ENCODE results near the gene CITED4. TPM values are rescaled to one million over a fixed set of nuclear protein-coding genes. Genes with fewer than 3 reads are reported as not detected.

The CITED4 gene
- total RNA-seq, 2 donors from 2014 or later = 180 to 465 TPM

DNA sequence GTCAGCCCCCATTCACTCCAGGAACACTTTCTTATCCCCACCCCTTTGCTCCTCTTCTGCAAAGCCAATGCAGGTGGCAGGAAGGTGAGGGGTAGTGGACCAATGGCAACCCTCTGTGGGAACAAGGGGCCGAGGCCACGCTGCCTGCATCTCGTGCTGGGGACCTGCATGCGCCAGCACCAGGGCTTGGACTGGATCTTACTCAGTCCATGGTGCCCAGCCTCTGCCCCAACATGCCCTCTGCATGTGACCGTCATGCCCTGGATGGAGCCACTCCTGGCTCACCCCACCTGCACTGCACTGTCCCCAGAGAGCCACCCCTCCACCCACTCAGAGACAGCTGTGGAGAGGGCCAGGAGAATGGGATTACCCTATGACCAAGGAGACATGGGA lies 22.2 kb downstream of the CITED4 start:
- Histone ChIP-seq H3K9me3 (no peaks in the 10 kb centered on the region), H3K4me3 (no peak overlapping the region), H3K27ac (no peak overlapping the region), H3K4me1 (peaks cover 3% of the 10 kb centered on the region), H3K36me3 (replicated peaks in 1 of 2; ENCODE audit: insufficient read depth in 1 of 2, low read depth in 2 of 2) (no peaks in the 10 kb centered on the region), H3K27me3 (no peaks in the 10 kb centered on the region)
- DNase-seq = no peak
- no peak for TF ChIP-seq POLR2A (IDR thresholded peaks at IDR 0.05)
- intact Hi-C loops (cut with DNase I) = no loop called here
- ATAC-seq = no peak
- WGBS, 2 donors = 90 to 95% methylated on average over 3 to 5 of the region's 5 CpGs

DNA sequence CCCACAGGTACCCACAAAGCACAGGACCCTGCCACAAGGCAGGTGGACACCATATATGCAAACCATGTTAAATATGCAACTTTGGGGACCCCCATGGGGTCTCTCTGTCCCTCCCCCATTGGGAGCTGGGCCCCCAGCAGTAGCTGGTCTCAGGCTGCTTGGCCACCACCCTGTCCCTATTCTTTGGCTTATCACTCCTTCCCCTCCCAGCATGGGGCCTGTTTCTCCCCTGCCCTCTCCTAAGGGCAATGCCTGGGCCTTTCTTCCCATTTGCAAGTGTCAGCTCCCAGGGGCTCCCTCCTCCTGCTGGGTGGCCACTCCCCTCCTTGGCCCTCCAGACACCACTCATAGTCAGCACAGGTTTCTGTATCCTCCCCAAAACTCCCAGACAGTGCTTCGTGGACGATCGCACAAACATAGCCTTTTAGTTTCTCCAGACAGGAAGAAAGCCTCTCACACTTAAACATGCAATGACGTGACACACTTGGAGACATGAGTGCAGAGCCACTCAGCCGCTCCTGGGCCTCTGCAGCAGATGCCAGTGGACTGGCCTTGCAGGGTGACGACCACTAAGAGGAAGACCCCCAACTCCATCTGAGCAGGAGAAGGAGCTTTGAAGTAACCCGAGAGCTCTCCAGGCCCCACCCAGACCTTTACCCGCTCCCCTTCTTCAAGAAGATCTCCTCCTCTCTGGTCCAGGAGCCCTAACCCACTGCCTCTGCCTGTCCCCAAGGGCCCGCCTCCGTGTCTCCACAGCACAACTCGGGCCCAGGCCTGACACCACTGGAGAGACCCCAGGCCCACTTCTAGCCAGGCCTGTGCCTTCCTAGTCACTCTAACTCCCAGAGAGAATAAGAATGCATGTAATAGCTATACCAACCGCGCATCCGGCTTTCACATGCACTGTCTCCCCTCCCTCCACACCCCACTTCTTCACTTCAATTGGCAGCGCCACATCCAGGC lies 22.9 kb downstream of the CITED4 start:
- ATAC-seq (no peak), DNase-seq (no peak)
- Histone ChIP-seq H3K27me3 (no peaks in the 10 kb centered on the region), H3K9me3 (no peaks in the 10 kb centered on the region), H3K4me3 (no peak overlapping the region), H3K4me1 (no peaks in the 10 kb centered on the region), H3K36me3 (replicated peaks in 1 of 2; ENCODE audit: insufficient read depth in 1 of 2, low read depth in 2 of 2) (no peaks in the 10 kb centered on the region), H3K27ac (no peak overlapping the region)
- TF ChIP-seq, protein P1, sequence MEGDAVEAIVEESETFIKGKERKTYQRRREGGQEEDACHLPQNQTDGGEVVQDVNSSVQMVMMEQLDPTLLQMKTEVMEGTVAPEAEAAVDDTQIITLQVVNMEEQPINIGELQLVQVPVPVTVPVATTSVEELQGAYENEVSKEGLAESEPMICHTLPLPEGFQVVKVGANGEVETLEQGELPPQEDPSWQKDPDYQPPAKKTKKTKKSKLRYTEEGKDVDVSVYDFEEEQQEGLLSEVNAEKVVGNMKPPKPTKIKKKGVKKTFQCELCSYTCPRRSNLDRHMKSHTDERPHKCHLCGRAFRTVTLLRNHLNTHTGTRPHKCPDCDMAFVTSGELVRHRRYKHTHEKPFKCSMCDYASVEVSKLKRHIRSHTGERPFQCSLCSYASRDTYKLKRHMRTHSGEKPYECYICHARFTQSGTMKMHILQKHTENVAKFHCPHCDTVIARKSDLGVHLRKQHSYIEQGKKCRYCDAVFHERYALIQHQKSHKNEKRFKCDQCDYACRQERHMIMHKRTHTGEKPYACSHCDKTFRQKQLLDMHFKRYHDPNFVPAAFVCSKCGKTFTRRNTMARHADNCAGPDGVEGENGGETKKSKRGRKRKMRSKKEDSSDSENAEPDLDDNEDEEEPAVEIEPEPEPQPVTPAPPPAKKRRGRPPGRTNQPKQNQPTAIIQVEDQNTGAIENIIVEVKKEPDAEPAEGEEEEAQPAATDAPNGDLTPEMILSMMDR (IDR thresholded peaks at IDR 0.05) = no peak
- no peak for TF ChIP-seq POLR2A (IDR thresholded peaks at IDR 0.05)
- intact Hi-C loops (cut with DNase I) = no loop called here
- WGBS, 2 donors = 89 to 94% methylated on average over 12 to 14 of the region's 15 CpGs

GRCh38 chr1:40838045-40838979 lies 23.9 kb downstream of the CITED4 start:
- TF ChIP-seq, protein P1 (IDR thresholded peaks at IDR 0.05) = no peak
- no peak for TF ChIP-seq POLR2A (IDR thresholded peaks at IDR 0.05)
- Histone ChIP-seq H3K27ac (no peak overlapping the region), H3K4me1 (no peaks in the 10 kb centered on the region), H3K27me3 (no peaks in the 10 kb centered on the region), H3K9me3 (no peaks in the 10 kb centered on the region), H3K36me3 (replicated peaks in 1 of 2; ENCODE audit: insufficient read depth in 1 of 2, low read depth in 2 of 2) (no peaks in the 10 kb centered on the region), H3K4me3 (no peak overlapping the region)
- 62 to 68% methylated on average over 31 to 57 of the region's 60 CpGs for WGBS, 2 donors
- intact Hi-C loops (cut with DNase I) = no loop called here
- DNase-seq (no peak), ATAC-seq (no peak)

- no peaks in the 10 kb centered on the region for H3K9me3 ChIP-seq
- no peaks in the 10 kb centered on the region for H3K36me3 ChIP-seq (replicated peaks in 1 of 2; ENCODE audit: insufficient read depth in 1 of 2, low read depth in 2 of 2)
- 61 to 71% methylated on average over 20 to 24 of the region's 24 CpGs for WGBS, 2 donors
- H3K4me1 ChIP-seq = no peaks in the 10 kb centered on the region
- no peak for ATAC-seq
- TF ChIP-seq, protein P1 (IDR thresholded peaks at IDR 0.05) = no peak
- no peak for TF ChIP-seq POLR2A (IDR thresholded peaks at IDR 0.05)
- H3K27ac ChIP-seq = no peak overlapping the region
- no peak for DNase-seq
- H3K4me3 ChIP-seq = no peak overlapping the region
- intact Hi-C loops (cut with DNase I) = no loop called here
- H3K27me3 ChIP-seq = no peaks in the 10 kb centered on the region
Observed at GRCh38 chr1:40837601-40838000, 24.6 kb downstream of the CITED4 start.

DNA sequence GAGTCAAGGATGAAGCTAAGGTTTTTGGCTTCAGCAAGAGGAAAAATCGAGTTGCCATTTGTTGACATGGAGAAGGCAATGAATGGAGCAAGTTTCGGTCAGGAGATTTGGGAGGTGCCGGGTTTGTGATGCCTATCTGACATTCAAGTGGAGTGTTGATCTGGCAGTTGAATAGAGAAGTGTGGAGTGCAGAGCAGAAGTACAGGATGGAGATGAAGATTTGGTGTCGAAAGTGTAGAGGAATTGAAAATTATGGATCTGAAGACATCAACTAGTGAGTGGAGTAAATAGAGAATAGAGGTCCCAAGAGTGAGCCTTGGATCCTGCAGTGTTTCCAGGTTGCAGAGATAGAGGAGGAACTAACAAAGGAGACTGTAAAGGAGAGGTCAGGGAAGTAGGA lies 25.9 kb downstream of the CITED4 start:
- WGBS, 2 donors = 70 to 73% methylated on average over 4 of the region's 4 CpGs
- intact Hi-C loops (cut with DNase I) = no loop called here
- no peaks in the 10 kb centered on the region for H3K36me3 ChIP-seq (replicated peaks in 1 of 2; ENCODE audit: insufficient read depth in 1 of 2, low read depth in 2 of 2)

More for the DNA sequence above, 25.9 kb downstream of the CITED4 start:
- Histone ChIP-seq H3K4me1 (no peaks in the 10 kb centered on the region), H3K4me3 (no peak overlapping the region), H3K27ac (no peak overlapping the region), H3K27me3 (no peaks in the 10 kb centered on the region), H3K9me3 (no peaks in the 10 kb centered on the region)
- DNase-seq = no peak
- TF ChIP-seq, protein P1 (IDR thresholded peaks at IDR 0.05) = no peak
- no peak for TF ChIP-seq POLR2A (IDR thresholded peaks at IDR 0.05)
- no peak for ATAC-seq
